Loucy (cell line): Measurements from ENCODE around the gene TDG.

Experiments used
- H2AFZ ChIP-seq: fragments of 200-600 bp; sonication (generic); 2 replicates; pipeline ENCODE4 v1.6.0; 2016; ENCODE audit warnings: antibody characterized with exemption, mild to moderate bottlenecking, low read length, moderate library complexity
- H3F3A ChIP-seq: fragments of 200-600 bp; 2 replicates; pipeline ENCODE4 v1.6.0; 2016; ENCODE audit warnings: antibody characterized with exemption, low read depth, mild to moderate bottlenecking
- H3K27me3 ChIP-seq: fragments of 200-600 bp; sonication (generic); 2 replicates; pipeline ENCODE4 v1.6.1; 2014; ENCODE audit warnings: low read length, mild to moderate bottlenecking; ENCODE audit not compliant: insufficient read depth, poor library complexity, severe bottlenecking
- H3K36me3 ChIP-seq: fragments of 200-600 bp; sonication (generic); 2 replicates; pipeline ENCODE4 v1.6.1; 2016; ENCODE audit warnings: low read length; ENCODE audit not compliant: insufficient read depth
- H3K4me1 ChIP-seq: fragments of 200-600 bp; sonication (generic); 2 replicates; pipeline ENCODE4 v1.5.1; 2014; ENCODE audit warnings: low read length, mild to moderate bottlenecking; ENCODE audit not compliant: insufficient read depth, poor library complexity, severe bottlenecking
- H3K4me2 ChIP-seq: fragments of 200-600 bp; sonication (generic); 2 replicates; pipeline ENCODE4 v1.6.0; 2014; ENCODE audit warnings: antibody characterized with exemption, low read length, low read depth, mild to moderate bottlenecking; ENCODE audit not compliant: poor library complexity, severe bottlenecking
- H3K4me3 ChIP-seq: fragments of 200-600 bp; sonication (generic); 2 replicates; pipeline ENCODE4 v1.5.1; 2014; ENCODE audit warnings: low read length, mild to moderate bottlenecking, mixed read lengths; ENCODE audit not compliant: poor library complexity, severe bottlenecking
- H3K79me2 ChIP-seq: fragments of 200-600 bp; sonication (generic); 2 replicates; pipeline ENCODE4 v1.6.1; 2014; ENCODE audit warnings: low read length; ENCODE audit not compliant: insufficient read depth
- H3K9ac ChIP-seq: fragments of 200-600 bp; sonication (generic); 2 replicates; pipeline ENCODE4 v1.6.0; 2014; ENCODE audit warnings: mild to moderate bottlenecking, low read depth, low read length, moderate library complexity; ENCODE audit not compliant: poor library complexity, severe bottlenecking
- H3K9me2 ChIP-seq: fragments of 200-600 bp; sonication (generic); replicated peaks from 2 replicates; pipeline ENCODE4 v1.6.1; 2016; ENCODE audit warnings: low read depth, low read length, mixed read lengths
- H3K9me3 ChIP-seq: fragments of 200-600 bp; sonication (generic); 2 replicates; pipeline ENCODE4 v1.6.1; 2014; ENCODE audit warnings: mild to moderate bottlenecking, antibody characterized with exemption, low read length, low read depth; ENCODE audit not compliant: insufficient read depth
- H4K20me1 ChIP-seq: fragments of 200-600 bp; sonication (generic); 2 replicates; pipeline ENCODE4 v1.6.0; 2014; ENCODE audit warnings: antibody characterized with exemption, low read length, mild to moderate bottlenecking; ENCODE audit not compliant: insufficient read depth, poor library complexity, severe bottlenecking
- EZH2phosphoT487 ChIP-seq: fragments of 200-600 bp; IDR thresholded peaks from 2 replicates; pipeline ENCODE4 v1.6.1; 2018; ENCODE audit warnings: antibody characterized with exemption, mild to moderate bottlenecking, moderate library complexity, borderline replicate concordance
- TF ChIP-seq, protein P1 (sequence below): fragments of 200-600 bp; sonication (generic); conservative IDR thresholded peaks from 2 replicates; pipeline ENCODE4 v1.5.1; 2014; ENCODE audit warnings: mild to moderate bottlenecking, antibody characterized with exemption, low read length

TDG gene

DNA sequence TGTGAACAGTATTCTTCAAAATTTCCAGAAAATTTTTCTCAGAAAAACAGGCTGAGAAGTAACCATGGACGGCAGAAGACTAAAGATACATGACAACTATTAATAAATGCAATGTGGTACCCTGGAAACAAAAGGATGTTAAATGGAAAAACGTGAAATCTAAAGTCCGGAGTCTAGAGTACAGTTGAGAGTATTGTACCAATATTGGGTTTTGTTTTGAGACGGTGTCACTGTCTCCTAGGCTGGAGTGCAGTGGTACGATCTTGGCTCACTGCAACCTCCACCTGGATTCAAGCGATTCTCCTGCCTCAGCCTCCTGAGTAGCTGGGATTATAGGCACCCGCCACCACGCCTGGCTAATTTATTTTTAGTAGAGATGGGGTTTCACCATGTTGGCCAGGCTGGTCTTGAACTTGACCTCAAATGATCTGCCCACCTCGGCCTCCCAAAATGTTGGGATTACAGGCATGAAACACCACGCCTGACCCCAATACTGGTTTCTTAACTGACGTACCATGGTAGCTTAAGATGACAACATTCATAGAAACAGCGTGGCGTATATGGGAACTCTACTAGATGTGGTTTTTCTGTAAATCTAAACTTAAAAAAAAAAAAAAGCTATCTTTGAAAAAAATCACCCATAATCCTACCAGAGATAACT, 16.8 kb upstream of the TDG start:
- H3K9ac ChIP-seq, result no peak overlapping the region
- H3K4me3 ChIP-seq, result no peak overlapping the region
- no peak overlapping the region for H3K4me2 ChIP-seq
- no peak overlapping the region for H2AFZ ChIP-seq
- H3K79me2 ChIP-seq, result peaks cover 17% of the 10 kb centered on the region; the same call in 1 of the 2 replicates
- TF ChIP-seq, protein P1, sequence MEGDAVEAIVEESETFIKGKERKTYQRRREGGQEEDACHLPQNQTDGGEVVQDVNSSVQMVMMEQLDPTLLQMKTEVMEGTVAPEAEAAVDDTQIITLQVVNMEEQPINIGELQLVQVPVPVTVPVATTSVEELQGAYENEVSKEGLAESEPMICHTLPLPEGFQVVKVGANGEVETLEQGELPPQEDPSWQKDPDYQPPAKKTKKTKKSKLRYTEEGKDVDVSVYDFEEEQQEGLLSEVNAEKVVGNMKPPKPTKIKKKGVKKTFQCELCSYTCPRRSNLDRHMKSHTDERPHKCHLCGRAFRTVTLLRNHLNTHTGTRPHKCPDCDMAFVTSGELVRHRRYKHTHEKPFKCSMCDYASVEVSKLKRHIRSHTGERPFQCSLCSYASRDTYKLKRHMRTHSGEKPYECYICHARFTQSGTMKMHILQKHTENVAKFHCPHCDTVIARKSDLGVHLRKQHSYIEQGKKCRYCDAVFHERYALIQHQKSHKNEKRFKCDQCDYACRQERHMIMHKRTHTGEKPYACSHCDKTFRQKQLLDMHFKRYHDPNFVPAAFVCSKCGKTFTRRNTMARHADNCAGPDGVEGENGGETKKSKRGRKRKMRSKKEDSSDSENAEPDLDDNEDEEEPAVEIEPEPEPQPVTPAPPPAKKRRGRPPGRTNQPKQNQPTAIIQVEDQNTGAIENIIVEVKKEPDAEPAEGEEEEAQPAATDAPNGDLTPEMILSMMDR, result no peak
- TF ChIP-seq EZH2phosphoT487, result no peak
- no peaks in the 10 kb centered on the region for H3F3A ChIP-seq
- peaks cover 39% of the 10 kb centered on the region for H4K20me1 ChIP-seq
- H3K9me2 ChIP-seq, result no peaks in the 10 kb centered on the region
- no peaks in the 10 kb centered on the region for H3K27me3 ChIP-seq
- H3K9me3 ChIP-seq, result no peaks in the 10 kb centered on the region
- H3K4me1 ChIP-seq, result no peaks in the 10 kb centered on the region
- peaks cover 98% of the 10 kb centered on the region for H3K36me3 ChIP-seq

DNA sequence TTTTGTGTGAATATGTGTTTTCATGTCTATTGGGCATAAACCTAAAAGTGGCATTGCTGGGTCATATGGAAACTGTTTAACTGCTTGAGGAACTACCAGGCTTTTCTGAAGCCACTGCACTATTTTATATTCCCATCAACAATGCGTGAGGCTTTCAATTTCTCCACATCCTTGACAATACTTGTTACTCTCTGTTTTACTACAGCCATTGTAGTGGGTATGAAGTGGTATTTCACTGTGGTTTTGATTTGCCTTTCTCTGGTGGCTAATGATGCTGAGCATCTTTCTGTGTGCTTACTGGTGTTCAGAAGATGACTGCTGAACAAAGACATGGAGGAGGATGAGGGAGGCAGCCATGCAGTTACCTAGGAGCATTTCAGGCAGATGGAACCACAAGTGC, 13.2 kb upstream of the TDG start:
- Histone ChIP-seq H3K4me2 (peak overlapping the region; percentile 5), H3K79me2 (peaks cover 36% of the 10 kb centered on the region), H3K27me3 (no peaks in the 10 kb centered on the region), H3K9me3 (no peaks in the 10 kb centered on the region), H3K4me1 (peaks cover 12% of the 10 kb centered on the region), H4K20me1 (peaks cover 14% of the 10 kb centered on the region), H3K9ac (no peak overlapping the region), H3F3A (no peaks in the 10 kb centered on the region), H2AFZ (no peak overlapping the region), H3K9me2 (no peaks in the 10 kb centered on the region), H3K4me3 (no peak overlapping the region), H3K36me3 (peaks cover 69% of the 10 kb centered on the region; the same call in 1 of the 2 replicates)
- TF ChIP-seq, protein P1, result no peak
- no peak for TF ChIP-seq EZH2phosphoT487

DNA sequence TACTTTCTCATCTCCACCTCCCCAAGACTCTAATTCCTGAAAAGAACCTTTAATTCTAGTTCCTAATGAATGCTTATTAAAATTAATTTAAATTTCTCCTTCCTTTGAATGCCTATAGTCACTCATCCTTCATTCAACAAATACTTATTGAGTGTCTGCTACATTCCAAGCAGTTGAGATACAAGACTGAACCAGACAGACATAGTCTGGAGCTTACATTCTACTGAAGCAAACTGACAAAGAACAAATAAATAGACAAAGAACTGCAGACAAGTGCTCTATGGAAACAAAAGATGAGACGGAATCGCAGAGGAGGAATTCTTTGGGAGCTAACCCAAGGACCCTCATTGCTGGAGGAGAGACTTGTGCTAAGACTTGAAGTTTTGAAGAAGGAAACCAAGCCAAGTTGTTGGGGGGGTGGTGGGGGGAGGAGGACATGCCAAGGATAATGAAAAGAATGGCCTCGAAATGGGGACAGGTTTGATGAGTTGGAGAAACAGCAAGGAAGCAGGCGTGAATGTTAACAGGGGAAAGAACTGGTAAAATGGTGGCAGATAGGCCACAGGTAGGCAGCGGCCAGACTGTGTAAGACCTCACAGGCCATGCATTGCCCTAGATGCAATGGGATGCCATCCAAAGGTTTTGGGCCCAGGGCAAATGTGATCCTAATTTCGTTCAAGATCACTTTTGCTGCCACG, 9.7 kb upstream of the TDG start:
- H3K4me3 ChIP-seq, result peak overlapping the region; percentile 79
- peaks cover 13% of the 10 kb centered on the region for H3K4me1 ChIP-seq
- peak overlapping the region; percentile 83 for H3K4me2 ChIP-seq
- H3K27me3 ChIP-seq, result no peaks in the 10 kb centered on the region
- TF ChIP-seq, protein P1, result no peak
- no peak for TF ChIP-seq EZH2phosphoT487
- H3K9ac ChIP-seq, result peak overlapping the region; percentile 76
- H3F3A ChIP-seq, result peaks cover 8% of the 10 kb centered on the region; the same call in 1 of the 2 replicates
- peaks cover 35% of the 10 kb centered on the region; the same call in 1 of the 2 replicates for H3K36me3 ChIP-seq
- no peaks in the 10 kb centered on the region for H3K9me2 ChIP-seq
- no peaks in the 10 kb centered on the region for H3K9me3 ChIP-seq
- H2AFZ ChIP-seq, result peak overlapping the region; percentile 97; the same call in 1 of the 2 replicates
- H4K20me1 ChIP-seq, result peaks cover 5% of the 10 kb centered on the region
- H3K79me2 ChIP-seq, result peaks cover 36% of the 10 kb centered on the region
